Gastrocnemius medialis (tissue), 4 donors: ENCODE results near the gene TOR1AIP2. TPM values are rescaled to one million over a fixed set of nuclear protein-coding genes. Genes with fewer than 3 reads are reported as not detected.

ENCODE experiments used
- ATAC-seq, 2 donors: fragments of 150-250 bp; one replicate each; pipeline ENCODE4 v1.9.1; 2016
- DNase-seq, 2 donors: peaks; one replicate each; pipeline ENCODE4 v3.0.0-alpha.2; 2019
- H3K27ac ChIP-seq, 4 donors: fragments of 200-600 bp; sonication (generic); 1 replicate in 1 of 4; 2 replicates in 3 of 4; pipeline ENCODE4 v1.5.1; 2016 to 2018; ENCODE audit warnings: mild to moderate bottlenecking in 2 of 4, moderate library complexity in 1 of 4
- H3K27me3 ChIP-seq, 3 donors: fragments of 200-600 bp; sonication (generic) in 2 of 3; 1 replicate in 1 of 3; 2 replicates in 2 of 3; pipeline versions ENCODE4 v1.5.1 to v1.6.0; 2016 to 2019; ENCODE audit warnings: mild to moderate bottlenecking in 1 of 3, moderate library complexity in 1 of 3
- H3K36me3 ChIP-seq, 2 donors: fragments of 200-600 bp; sonication (generic) in 1 of 2; one replicate each; pipeline ENCODE4 v1.5.1; 2017 to 2018
- H3K4me1 ChIP-seq, 2 donors: fragments of 200-600 bp; sonication (generic) in 1 of 2; one replicate each; pipeline ENCODE4 v1.5.1; 2016 to 2017; ENCODE audit warnings: mild to moderate bottlenecking in 2 of 2
- H3K4me3 ChIP-seq, 4 donors: fragments of 200-600 bp; sonication (generic) in 3 of 4; 1 replicate in 1 of 4; 2 replicates in 3 of 4; pipeline ENCODE4 v1.5.1; 2016 to 2019; ENCODE audit warnings: mild to moderate bottlenecking in 2 of 4
- H3K9me3 ChIP-seq, 3 donors: fragments of 200-600 bp; sonication (generic) in 2 of 3; 1 replicate in 1 of 3; 2 replicates in 2 of 3; pipeline ENCODE4 v1.5.1; 2016 to 2019
- POLR2A ChIP-seq, 2 donors: fragments of 450-650 bp; IDR thresholded peaks; one replicate each; pipeline ENCODE4 v1.6.1; 2017; ENCODE audit warnings: antibody characterized with exemption in 2 of 2, mild to moderate bottlenecking in 2 of 2, moderate library complexity in 2 of 2
- in situ Hi-C, 4 donors: fragments of 200-750 bp; cut with MboI; loops; one replicate each; pipeline versions ENCODE4 v1.15.0 to v1.8.0; 2017; ENCODE audit warnings: low sequenced_read_pairs in 4 of 4
- intact Hi-C: fragments of 100-400 bp; cut with DNase I; formaldehyde crosslinking; loops from one replicate; pipeline ENCODE4 v1.15.1; 2023; ENCODE audit warnings: low total_unique reads
- total RNA-seq, 4 donors: library from RNA; depleted of rRNA; stranded (reverse); fragments of >200 nt; gene quantifications; one replicate each; pipeline versions ENCODE4 v1.1.0 to v1.2.3, GENCODE V29; 2016
- TF ChIP-seq, protein P1 (sequence below), 5 experiments: fragments of 450-650 bp in 3 of 5; fragments of 200-600 bp in 2 of 5; sonication (generic) in 2 of 5; IDR thresholded peaks in 4 of 5; conservative IDR thresholded peaks in 1 of 5; 1 replicate in 4 of 5; 2 replicates in 1 of 5; pipeline ENCODE4 v1.5.1; 2016 to 2019; ENCODE audit warnings: antibody characterized with exemption in 5 of 5, mild to moderate bottlenecking in 3 of 5, moderate library complexity in 3 of 5

Gene TOR1AIP2
- total RNA-seq, 4 donors from 2014 or later, result 78.7 to 274 (median 129) TPM

DNA sequence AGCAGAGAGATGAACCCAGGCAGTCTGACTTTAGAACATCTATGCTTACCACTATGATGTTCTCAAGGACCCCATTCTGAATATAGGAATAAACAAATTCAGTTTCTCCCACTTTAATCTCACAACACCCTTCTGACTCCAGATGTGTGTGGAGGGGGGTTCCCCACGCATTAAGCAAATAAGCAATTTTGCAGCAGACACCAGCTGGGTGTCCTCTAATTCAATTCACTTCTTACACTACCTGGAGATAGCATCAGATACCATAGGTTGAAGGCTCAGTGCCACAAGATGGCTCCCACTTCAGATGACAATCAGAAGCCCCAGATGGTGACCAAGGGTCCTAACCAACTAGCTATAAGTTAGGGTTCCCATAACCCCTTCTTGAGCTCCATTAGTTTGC, 46.7 kb upstream of the TOR1AIP2 start:
- Histone ChIP-seq H3K9me3 (no peaks in the 10 kb centered on the region), H3K4me3 (no peak overlapping the region), H3K4me1 (no peaks in the 10 kb centered on the region), H3K27ac (no peak overlapping the region), H3K36me3 (peaks cover 0 to 24% of the 10 kb centered on the region in 2 donors), H3K27me3 (no peaks in the 10 kb centered on the region)
- ATAC-seq, result no peak
- no peak for TF ChIP-seq POLR2A (IDR thresholded peaks at IDR 0.05)
- TF ChIP-seq, protein P1, sequence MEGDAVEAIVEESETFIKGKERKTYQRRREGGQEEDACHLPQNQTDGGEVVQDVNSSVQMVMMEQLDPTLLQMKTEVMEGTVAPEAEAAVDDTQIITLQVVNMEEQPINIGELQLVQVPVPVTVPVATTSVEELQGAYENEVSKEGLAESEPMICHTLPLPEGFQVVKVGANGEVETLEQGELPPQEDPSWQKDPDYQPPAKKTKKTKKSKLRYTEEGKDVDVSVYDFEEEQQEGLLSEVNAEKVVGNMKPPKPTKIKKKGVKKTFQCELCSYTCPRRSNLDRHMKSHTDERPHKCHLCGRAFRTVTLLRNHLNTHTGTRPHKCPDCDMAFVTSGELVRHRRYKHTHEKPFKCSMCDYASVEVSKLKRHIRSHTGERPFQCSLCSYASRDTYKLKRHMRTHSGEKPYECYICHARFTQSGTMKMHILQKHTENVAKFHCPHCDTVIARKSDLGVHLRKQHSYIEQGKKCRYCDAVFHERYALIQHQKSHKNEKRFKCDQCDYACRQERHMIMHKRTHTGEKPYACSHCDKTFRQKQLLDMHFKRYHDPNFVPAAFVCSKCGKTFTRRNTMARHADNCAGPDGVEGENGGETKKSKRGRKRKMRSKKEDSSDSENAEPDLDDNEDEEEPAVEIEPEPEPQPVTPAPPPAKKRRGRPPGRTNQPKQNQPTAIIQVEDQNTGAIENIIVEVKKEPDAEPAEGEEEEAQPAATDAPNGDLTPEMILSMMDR (IDR thresholded peaks at IDR 0.05 in 4 of 5, conservative IDR thresholded peaks at IDR 0.05 in 1 of 5), result no peak
- in situ Hi-C loops (loop anchor here in 3 of 4 donors (25.0 kb wide), 3 partner anchors 88 to 163 kb away; no protein-coding TSS in a partner anchor), intact Hi-C loops (no loop called here)
- no peak for DNase-seq

DNA sequence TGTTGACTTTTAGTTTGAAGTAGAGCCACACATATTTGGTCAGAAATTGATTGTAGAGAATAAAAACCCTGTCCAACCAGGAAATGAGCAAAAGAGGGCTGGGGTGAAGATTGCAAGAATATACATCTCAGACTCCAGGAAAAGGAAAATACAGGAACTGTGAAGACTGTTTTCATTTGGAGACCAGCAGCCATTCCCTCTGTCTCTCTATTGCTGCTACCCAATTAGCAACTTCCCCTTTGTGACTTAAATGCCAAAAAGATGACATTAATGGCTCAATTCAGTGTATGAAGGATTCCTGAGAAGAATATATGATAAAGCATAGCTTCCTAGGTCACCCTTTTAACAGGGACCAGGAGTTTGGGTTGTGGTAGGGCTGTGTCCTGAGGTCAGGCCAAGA, 45.4 kb upstream of the TOR1AIP2 start:
- Histone ChIP-seq H3K36me3 (peaks cover 0 to 36% of the 10 kb centered on the region in 2 donors), H3K9me3 (no peaks in the 10 kb centered on the region), H3K27me3 (no peaks in the 10 kb centered on the region), H3K4me1 (no peaks in the 10 kb centered on the region), H3K27ac (no peak overlapping the region), H3K4me3 (no peak overlapping the region)
- TF ChIP-seq, protein P1 (IDR thresholded peaks at IDR 0.05 in 4 of 5, conservative IDR thresholded peaks at IDR 0.05 in 1 of 5), result no peak
- TF ChIP-seq POLR2A (IDR thresholded peaks at IDR 0.05), result no peak
- in situ Hi-C loops, result loop anchor here in 3 of 4 donors (25.0 kb wide), 3 partner anchors 89 to 164 kb away; no protein-coding TSS in a partner anchor
- no peak for ATAC-seq
- intact Hi-C loops, result no loop called here
- no peak for DNase-seq

DNA sequence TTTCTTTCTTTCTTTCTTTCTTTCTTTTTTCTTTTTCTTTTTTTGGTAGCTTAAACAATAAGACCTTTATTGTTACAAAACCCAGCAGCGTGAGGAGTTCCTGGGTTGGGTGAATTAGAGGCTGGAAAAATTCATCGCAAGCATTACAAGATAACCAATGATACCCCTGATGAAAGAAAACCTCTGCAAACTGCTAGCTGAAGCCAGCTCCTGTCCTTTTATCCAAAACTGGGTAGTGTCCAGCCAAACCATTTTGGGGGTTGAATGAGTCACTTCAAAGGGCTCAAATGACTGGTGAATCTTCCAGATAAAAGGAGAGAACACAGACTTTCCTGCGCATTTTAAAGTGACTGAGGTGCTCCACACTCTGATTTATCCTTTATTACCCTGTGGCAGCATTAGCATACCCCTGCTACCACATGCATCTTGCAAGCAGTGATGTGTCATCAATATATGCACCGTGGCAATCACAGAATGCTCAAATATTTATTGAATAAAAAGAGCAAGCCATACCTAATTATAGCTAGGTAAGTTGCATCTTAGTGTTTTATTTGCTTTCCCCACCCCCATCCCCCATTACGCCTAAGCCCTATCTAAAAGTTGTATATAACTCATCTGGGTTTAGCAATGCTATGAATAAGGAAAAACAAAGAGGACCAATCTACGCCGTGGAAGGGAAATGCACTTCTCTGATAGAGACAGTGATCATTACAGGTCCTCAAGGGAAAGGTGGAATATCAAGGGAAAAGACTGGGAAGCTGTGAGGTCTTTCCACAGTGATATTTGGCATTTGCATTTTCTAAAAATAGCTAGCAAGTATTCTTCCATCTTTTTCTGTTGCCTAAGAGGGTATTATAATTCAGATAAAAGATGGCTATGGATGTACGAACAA, 44.6 kb upstream of the TOR1AIP2 start:
- no peak for DNase-seq
- Histone ChIP-seq H3K36me3 (peaks cover 0 to 44% of the 10 kb centered on the region in 2 donors), H3K27ac (no peak overlapping the region), H3K4me3 (no peak overlapping the region), H3K9me3 (no peaks in the 10 kb centered on the region), H3K27me3 (no peaks in the 10 kb centered on the region), H3K4me1 (no peaks in the 10 kb centered on the region)
- TF ChIP-seq POLR2A (IDR thresholded peaks at IDR 0.05), result no peak
- TF ChIP-seq, protein P1 (IDR thresholded peaks at IDR 0.05 in 4 of 5, conservative IDR thresholded peaks at IDR 0.05 in 1 of 5), result no peak
- ATAC-seq, result no peak
- in situ Hi-C loops, result loop anchor here in 3 of 4 donors (25.0 kb wide), 3 partner anchors 90 to 165 kb away; no protein-coding TSS in a partner anchor
- intact Hi-C loops, result no loop called here

DNA sequence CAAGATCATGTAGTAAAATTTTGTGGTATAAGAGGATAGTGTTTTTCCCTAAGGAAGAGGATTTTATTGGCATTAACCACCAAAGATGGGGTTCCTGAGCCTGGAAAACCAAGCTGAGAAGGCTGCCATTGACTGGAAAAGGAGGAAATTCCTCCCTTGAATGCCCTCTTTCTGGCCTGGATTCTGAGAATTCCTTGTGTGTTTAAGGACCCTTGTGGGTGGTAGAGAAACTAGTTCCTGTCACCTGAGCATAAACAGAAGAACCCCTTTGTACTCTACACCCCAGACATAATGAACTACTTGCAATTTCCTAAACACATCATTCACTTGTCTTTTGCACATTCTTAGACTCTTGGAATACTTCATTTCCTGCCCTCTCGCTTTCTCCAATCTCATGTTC, 43.9 kb upstream of the TOR1AIP2 start:
- no peak overlapping the region for H3K4me3 ChIP-seq
- DNase-seq (no peak), ATAC-seq (no peak)
- TF ChIP-seq, protein P1 (IDR thresholded peaks at IDR 0.05 in 4 of 5, conservative IDR thresholded peaks at IDR 0.05 in 1 of 5), result no peak
- TF ChIP-seq POLR2A (IDR thresholded peaks at IDR 0.05), result no peak
- peaks cover 0 to 50% of the 10 kb centered on the region in 2 donors for H3K36me3 ChIP-seq
- in situ Hi-C loops, result loop anchor here in 3 of 4 donors (25.0 kb wide), 3 partner anchors 91 to 166 kb away; no protein-coding TSS in a partner anchor
- H3K27me3 ChIP-seq, result no peaks in the 10 kb centered on the region
- no peak overlapping the region for H3K27ac ChIP-seq
- intact Hi-C loops, result no loop called here
- no peaks in the 10 kb centered on the region for H3K4me1 ChIP-seq
- H3K9me3 ChIP-seq, result no peaks in the 10 kb centered on the region
